ENCODE data around the gene FTO. TPM values are rescaled to one million over a fixed set of nuclear protein-coding genes. Genes with fewer than 3 reads are reported as not detected.

FTO gene
- total RNA-seq, 1 donor from 2014 or later = 106 TPM

- no peak for DNase-seq
- Mint-ChIP-seq H3K4me1 (ENCODE audit: low read depth, unreplicated experiment) (peaks cover 2% of the 10 kb centered on the region), H3K36me3 (ENCODE audit: unreplicated experiment) (no peaks in the 10 kb centered on the region), H3K27me3 (ENCODE audit: unreplicated experiment) (no peaks in the 10 kb centered on the region), H3K9me3 (ENCODE audit: unreplicated experiment) (no peaks in the 10 kb centered on the region), H3K4me3 (ENCODE audit: unreplicated experiment) (no peak overlapping the region), H3K27ac (ENCODE audit: unreplicated experiment) (no peak overlapping the region)
- no peak for TF ChIP-seq CTCF (IDR thresholded peaks at IDR 0.05; ENCODE audit: partially characterized antibody, unreplicated experiment)
Observed at GRCh38 chr16:53769787-53770186, 65.8 kb downstream of the FTO start.

- peaks cover 2% of the 10 kb centered on the region for H3K4me1 Mint-ChIP-seq (ENCODE audit: low read depth, unreplicated experiment)
- no peaks in the 10 kb centered on the region for H3K36me3 Mint-ChIP-seq (ENCODE audit: unreplicated experiment)
- no peak overlapping the region for H3K4me3 Mint-ChIP-seq (ENCODE audit: unreplicated experiment)
- no peaks in the 10 kb centered on the region for H3K27me3 Mint-ChIP-seq (ENCODE audit: unreplicated experiment)
- no peak for TF ChIP-seq CTCF (IDR thresholded peaks at IDR 0.05; ENCODE audit: partially characterized antibody, unreplicated experiment)
- no peak for DNase-seq
- no peak overlapping the region for H3K27ac Mint-ChIP-seq (ENCODE audit: unreplicated experiment)
- no peaks in the 10 kb centered on the region for H3K9me3 Mint-ChIP-seq (ENCODE audit: unreplicated experiment)
Observed at GRCh38 chr16:53770641-53771040, 66.7 kb downstream of the FTO start.

GRCh38 chr16:53771655-53772497 lies 67.9 kb downstream of the FTO start:
- no peak for TF ChIP-seq CTCF (IDR thresholded peaks at IDR 0.05; ENCODE audit: partially characterized antibody, unreplicated experiment)
- Mint-ChIP-seq H3K4me3 (ENCODE audit: unreplicated experiment) (no peak overlapping the region), H3K27ac (ENCODE audit: unreplicated experiment) (no peak overlapping the region), H3K27me3 (ENCODE audit: unreplicated experiment) (no peaks in the 10 kb centered on the region), H3K9me3 (ENCODE audit: unreplicated experiment) (no peaks in the 10 kb centered on the region), H3K4me1 (ENCODE audit: low read depth, unreplicated experiment) (peaks cover 2% of the 10 kb centered on the region), H3K36me3 (ENCODE audit: unreplicated experiment) (no peaks in the 10 kb centered on the region)
- DNase-seq = no peak

GRCh38 chr16:53773150-53773846 lies 69.3 kb downstream of the FTO start:
- no peak for DNase-seq
- Mint-ChIP-seq H3K36me3 (ENCODE audit: unreplicated experiment) (no peaks in the 10 kb centered on the region), H3K4me1 (ENCODE audit: low read depth, unreplicated experiment) (peaks cover 2% of the 10 kb centered on the region), H3K4me3 (ENCODE audit: unreplicated experiment) (no peak overlapping the region), H3K9me3 (ENCODE audit: unreplicated experiment) (no peaks in the 10 kb centered on the region), H3K27me3 (ENCODE audit: unreplicated experiment) (no peaks in the 10 kb centered on the region), H3K27ac (ENCODE audit: unreplicated experiment) (no peak overlapping the region)
- no peak for TF ChIP-seq CTCF (IDR thresholded peaks at IDR 0.05; ENCODE audit: partially characterized antibody, unreplicated experiment)

- Mint-ChIP-seq H3K27ac (ENCODE audit: unreplicated experiment) (no peak overlapping the region), H3K27me3 (ENCODE audit: unreplicated experiment) (no peaks in the 10 kb centered on the region), H3K4me1 (ENCODE audit: low read depth, unreplicated experiment) (peaks cover 2% of the 10 kb centered on the region), H3K4me3 (ENCODE audit: unreplicated experiment) (no peak overlapping the region), H3K9me3 (ENCODE audit: unreplicated experiment) (no peaks in the 10 kb centered on the region), H3K36me3 (ENCODE audit: unreplicated experiment) (no peaks in the 10 kb centered on the region)
- no peak for TF ChIP-seq CTCF (IDR thresholded peaks at IDR 0.05; ENCODE audit: partially characterized antibody, unreplicated experiment)
- no peak for DNase-seq
Observed at GRCh38 chr16:53773881-53774280, 69.9 kb downstream of the FTO start.
